SK-N-SH (cell line): ENCODE data around the gene CNTROB. TPM values are rescaled to one million over a fixed set of nuclear protein-coding genes. Genes with fewer than 3 reads are reported as not detected.

ENCODE experiments used
- CTCF ChIA-PET: fragments of 300-600, 350-600 bp; formaldehyde crosslinking; extraction: SDS; loops from one replicate; lab custom pipeline; 2021; lab: Yijun Ruan, JAX
- POLR2A ChIA-PET: fragments of 350-600 bp; sonication (Branson Sonifier 250); formaldehyde crosslinking; extraction: SDS; loops from one replicate; lab custom pipeline; 2020; ENCODE audit warnings: antibody characterized with exemption, inconsistent platforms; lab: Yijun Ruan, JAX
- DNase-seq: peaks from one replicate; pipeline ENCODE4 v3.0.0; 2012
- H2AFZ ChIP-seq: fragments of 200-600 bp; sonication (generic); 2 replicates; pipeline ENCODE4 v1.8.1; 2016; ENCODE audit warnings: antibody characterized with exemption, mild to moderate bottlenecking, low read depth
- H3F3A ChIP-seq: fragments of 200-600 bp; sonication (generic); replicated peaks from 2 replicates; pipeline ENCODE3; 2016; ENCODE audit warnings: antibody characterized with exemption, mild to moderate bottlenecking; ENCODE audit not compliant: insufficient read depth
- H3K27ac ChIP-seq, 2 experiments: fragments of 200-500 bp in 1 of 2; fragments of 200-600 bp in 1 of 2; sonication (Bioruptor generic) in 1 of 2; sonication (generic), shearing (Covaris generic) in 1 of 2; 2 replicates each; pipeline versions ENCODE4 v1.5.1 to v1.6.1; 2014 to 2016; ENCODE audit warnings: low read depth in 2 of 2, inconsistent platforms in 1 of 2, low read length in 1 of 2, mild to moderate bottlenecking in 1 of 2, mixed read lengths in 1 of 2
- H3K27me3 ChIP-seq: fragments of 200-600 bp; sonication (generic), shearing (Covaris generic); 2 replicates; pipeline ENCODE4 v1.6.1; 2016; ENCODE audit warnings: mixed run types; ENCODE audit not compliant: insufficient read depth
- H3K36me3 ChIP-seq, 2 experiments: fragments of 200-500 bp in 1 of 2; fragments of 200-600 bp in 1 of 2; sonication (Bioruptor generic) in 1 of 2; sonication (generic) in 1 of 2; replicated peaks in 1 of 2; 2 replicates each; pipeline versions ENCODE3 to v1.5.1; 2014 to 2016; ENCODE audit warnings: low read length in 1 of 2, mild to moderate bottlenecking in 1 of 2; ENCODE audit not compliant: insufficient read depth in 2 of 2, control insufficient read depth in 1 of 2
- H3K4me1 ChIP-seq, 2 experiments: fragments of 200-500 bp in 1 of 2; fragments of 200-600 bp in 1 of 2; sonication (Bioruptor generic) in 1 of 2; sonication (generic), shearing (Covaris generic) in 1 of 2; 2 replicates each; pipeline versions ENCODE4 v1.5.1 to v1.6.1; 2014 to 2016; ENCODE audit warnings: low read depth in 1 of 2, low read length in 1 of 2, mixed run types in 1 of 2; ENCODE audit not compliant: insufficient read depth in 2 of 2, control insufficient read depth in 1 of 2
- H3K4me2 ChIP-seq: fragments of 200-600 bp; sonication (generic), shearing (Covaris generic); 2 replicates; pipeline ENCODE4 v1.6.1; 2017; ENCODE audit warnings: mixed run types
- H3K4me3 ChIP-seq, 2 experiments: fragments of 200-500 bp in 1 of 2; fragments of 200-600 bp in 1 of 2; sonication (Bioruptor generic) in 1 of 2; sonication (generic), shearing (Covaris generic) in 1 of 2; 2 replicates each; pipeline versions ENCODE4 v1.5.1 to v1.8.1; 2014 to 2016; ENCODE audit warnings: low read depth in 2 of 2, inconsistent platforms in 1 of 2, low read length in 1 of 2, mild to moderate bottlenecking in 1 of 2, mixed read lengths in 1 of 2, moderate library complexity in 1 of 2
- H3K79me2 ChIP-seq: fragments of 200-600 bp; sonication (generic); 2 replicates; pipeline ENCODE4 v1.8.1; 2017; ENCODE audit warnings: mild to moderate bottlenecking; ENCODE audit not compliant: insufficient read depth
- H3K9ac ChIP-seq: fragments of 200-600 bp; sonication (generic); 2 replicates; pipeline ENCODE4 v1.6.1; 2017; ENCODE audit warnings: mixed run types
- H3K9me2 ChIP-seq: fragments of 200-600 bp; sonication (generic); 2 replicates; pipeline ENCODE4 v1.6.1; 2017; ENCODE audit warnings: mixed run types
- H3K9me3 ChIP-seq: fragments of 200-600 bp; sonication (generic); 2 replicates; pipeline ENCODE4 v1.6.1; 2017; ENCODE audit warnings: mixed run types, mild to moderate bottlenecking, moderate library complexity
- H4K20me1 ChIP-seq: fragments of 200-600 bp; sonication (generic); 2 replicates; pipeline ENCODE4 v1.6.1; 2017; ENCODE audit warnings: mild to moderate bottlenecking, mixed run types; ENCODE audit not compliant: insufficient read depth
- FOSL2 ChIP-seq: IDR thresholded peaks from 2 replicates; pipeline ENCODE4 v1.4.0; 2012; ENCODE audit warnings: low read depth, mild to moderate bottlenecking, moderate library complexity, borderline replicate concordance
- JUND ChIP-seq: IDR thresholded peaks from 2 replicates; pipeline ENCODE4 v1.4.0; 2012
- MAX ChIP-seq: IDR thresholded peaks from 2 replicates; pipeline ENCODE4 v1.4.0; 2012; ENCODE audit warnings: low read depth
- NRF1 ChIP-seq: IDR thresholded peaks from 2 replicates; pipeline ENCODE4 v1.6.1; 2012; ENCODE audit warnings: low read depth, mild to moderate bottlenecking, low read length
- RAD21 ChIP-seq: IDR thresholded peaks from 2 replicates; pipeline ENCODE4 v1.6.1; 2012; ENCODE audit warnings: mild to moderate bottlenecking, low read length
- RCOR1 ChIP-seq: fragments of 150-350 bp; IDR thresholded peaks from 2 replicates; pipeline ENCODE4 v1.6.1; 2017; ENCODE audit warnings: antibody characterized with exemption, low read length
- REST ChIP-seq: IDR thresholded peaks from 2 replicates; pipeline ENCODE4 v1.6.1; 2012; ENCODE audit warnings: mild to moderate bottlenecking, low read depth, low read length, moderate library complexity
- YY1 ChIP-seq: IDR thresholded peaks from 2 replicates; pipeline ENCODE4 v1.4.0; 2012; ENCODE audit warnings: low read depth, mild to moderate bottlenecking
- ZBTB33 ChIP-seq: IDR thresholded peaks from 2 replicates; pipeline ENCODE4 v1.4.0; 2012; ENCODE audit warnings: low read depth, borderline replicate concordance
- WGBS: methylation state at CpG from one replicate; pipeline ENCODE4 v1.1.6; 2017; ENCODE audit warnings: low lambda C conversion rate; 5-methylcytosine and 5-hydroxymethylcytosine counted together
- polyA plus RNA-seq, 3 experiments: library from polyadenylated mRNA; depleted of rRNA; stranded (reverse); fragments of >200 nt; gene quantifications; 2 replicates each; pipeline ENCODE4 v1.2.3, GENCODE V29; 2012

Gene CNTROB
- polyA plus RNA-seq, 1 of the 3 experiments (the other 2 are of a cell fraction) = 26.3 TPM

GRCh38 chr17:7922845-7923628 is 9.0 kb upstream of the CNTROB start:
- TF ChIP-seq ZBTB33 (no peak), NRF1 (no peak)
- Histone ChIP-seq H3K9ac (no peak overlapping the region), H4K20me1 (no peaks in the 10 kb centered on the region), H3K36me3 (peaks cover 3 to 4% of the 10 kb centered on the region in 2 experiments), H3K27ac (no peak overlapping the region), H3K79me2 (no peaks in the 10 kb centered on the region), H3K4me3 (no peak overlapping the region), H3K9me2 (no peaks in the 10 kb centered on the region), H2AFZ (no peak overlapping the region), H3K9me3 (no peaks in the 10 kb centered on the region), H3K4me2 (no peak overlapping the region), H3K4me1 (no peaks in the 10 kb centered on the region), H3K27me3 (no peaks in the 10 kb centered on the region), H3F3A (peaks cover 7% of the 10 kb centered on the region)
- ChIA-PET CTCF (interaction anchor here (1.1 kb wide), 1 partner anchor 60 kb away, joined by 3 read pairs; no protein-coding TSS in a partner anchor), POLR2A (no interaction called here)
- no peak for DNase-seq
- WGBS = 92% methylated on average over 40 of the region's 45 CpGs

- Histone ChIP-seq H3K4me3 (no peak overlapping the region), H3K36me3 (peaks cover 5 to 8% of the 10 kb centered on the region in 2 experiments), H3K79me2 (peaks cover 22% of the 10 kb centered on the region), H3F3A (peaks cover 4% of the 10 kb centered on the region), H4K20me1 (no peaks in the 10 kb centered on the region), H2AFZ (no peak overlapping the region), H3K9ac (no peak overlapping the region), H3K4me1 (peaks cover 9 to 21% of the 10 kb centered on the region in 2 experiments; a peak in 2 of 4 replicates), H3K9me2 (no peaks in the 10 kb centered on the region), H3K4me2 (no peak overlapping the region), H3K27me3 (no peaks in the 10 kb centered on the region), H3K27ac (no peak overlapping the region), H3K9me3 (no peaks in the 10 kb centered on the region)
- ChIA-PET POLR2A (no interaction called here), CTCF (interaction anchor here (0.8 to 1.6 kb wide), 5 partner anchors 10 to 146 kb away, joined by 3 to 4 read pairs (median 3); no protein-coding TSS in a partner anchor)
- 87% methylated on average over 2 of the region's 3 CpGs for WGBS
- no peak for DNase-seq
- no peak for TF ChIP-seq RAD21
- TF ChIP-seq RCOR1 = no peak
- no peak for TF ChIP-seq FOSL2
- TF ChIP-seq MAX = no peak
- no peak for TF ChIP-seq NRF1
- TF ChIP-seq JUND = no peak
- no peak for TF ChIP-seq REST
- no peak for TF ChIP-seq ZBTB33
- TF ChIP-seq YY1 = no peak
These were observed 4.4 kb upstream of the CNTROB start for GRCh38 chr17:7927596-7927995.
